ENCODE measurements around the gene ZNF296.

The ZNF296 gene

DNA sequence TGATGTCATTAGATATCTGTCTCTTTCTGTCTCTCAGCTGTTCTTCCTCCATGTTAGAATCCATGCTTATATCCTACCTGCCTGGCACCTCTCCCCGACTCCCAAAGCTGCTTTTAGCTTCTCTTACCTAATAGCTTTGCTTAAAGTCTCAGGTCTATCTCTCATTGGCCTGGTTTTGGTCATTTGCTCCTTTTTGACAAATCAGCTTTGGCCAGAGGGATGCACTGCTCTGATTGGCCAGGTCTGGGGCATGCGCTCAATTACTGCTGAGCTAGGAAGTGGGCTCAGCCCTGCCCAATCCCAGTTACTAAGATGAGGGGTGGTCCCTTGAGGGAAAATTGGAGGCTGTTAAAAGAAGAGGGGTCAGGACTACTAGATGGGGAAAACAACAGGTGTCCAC is 48.9 kb downstream of the ZNF296 start:
- in situ Hi-C loops (cut with MboI; ENCODE audit: low sequenced_read_pairs), result no loop called here

DNA sequence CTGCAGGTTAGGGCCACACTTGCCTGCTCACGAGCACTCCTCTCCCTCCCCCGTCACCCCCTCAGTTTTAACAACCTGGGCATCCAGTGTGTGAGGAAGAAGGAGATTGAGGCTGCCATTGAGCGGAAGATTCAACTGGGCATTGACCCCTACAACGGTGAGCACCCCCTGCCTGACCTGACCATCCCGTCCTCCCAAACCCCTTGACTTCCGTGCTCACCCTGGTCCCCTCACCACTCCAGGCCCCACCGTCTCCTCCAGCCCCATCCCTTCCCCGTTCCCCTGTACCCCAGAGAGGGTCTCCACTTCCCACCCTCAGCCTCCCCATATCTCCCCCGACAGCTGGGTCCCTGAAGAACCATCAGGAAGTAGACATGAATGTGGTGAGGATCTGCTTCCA is 51.0 kb downstream of the ZNF296 start:
- in situ Hi-C loops (cut with MboI; ENCODE audit: low sequenced_read_pairs), result no loop called here

DNA sequence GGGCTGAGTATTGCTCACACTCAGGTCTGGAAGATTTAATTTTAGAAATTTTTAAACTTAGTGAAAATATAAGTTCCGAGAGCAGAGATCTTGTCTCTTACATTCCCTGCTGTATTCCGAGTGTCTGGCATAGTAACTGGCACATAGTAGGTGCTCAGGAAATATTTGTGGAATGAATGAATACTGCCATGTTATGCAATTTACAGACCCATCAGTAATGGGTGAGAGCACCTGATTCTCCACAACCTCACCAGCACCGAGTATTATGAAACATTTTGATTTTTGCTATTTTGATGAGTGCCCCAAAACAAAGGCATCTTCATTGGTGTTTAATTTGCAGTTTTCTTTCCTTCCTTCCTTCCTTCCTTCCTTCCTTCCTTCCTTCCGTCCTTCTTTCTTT is 53.2 kb downstream of the ZNF296 start:
- in situ Hi-C loops (cut with MboI; ENCODE audit: low sequenced_read_pairs), result no loop called here

DNA sequence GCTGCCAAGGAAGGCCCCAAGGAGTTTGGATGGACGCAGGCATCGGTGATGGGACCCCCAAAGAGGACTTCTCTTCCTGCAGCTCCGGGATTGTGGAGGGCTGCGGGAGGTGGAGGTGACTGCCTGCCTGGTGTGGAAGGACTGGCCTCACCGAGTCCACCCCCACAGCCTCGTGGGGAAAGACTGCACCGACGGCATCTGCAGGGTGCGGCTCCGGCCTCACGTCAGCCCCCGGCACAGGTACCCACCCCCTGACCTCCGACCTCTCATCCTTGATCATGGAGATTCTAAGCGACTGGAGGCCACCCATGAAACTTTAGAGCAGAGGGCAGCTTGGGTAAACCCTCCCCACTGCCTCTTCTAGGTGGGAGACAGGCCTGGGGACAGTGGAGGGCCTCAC is 54.3 kb downstream of the ZNF296 start:
- in situ Hi-C loops (cut with MboI; ENCODE audit: low sequenced_read_pairs), result no loop called here

Measured in HL-60/S4 (cell line).